Fibroblast of gingiva (primary cell): ENCODE measurements around the gene ACP1.

ENCODE experiments used
- DNase-seq: peaks from one replicate; pipeline ENCODE4 v3.0.0-alpha.2; 2011; ENCODE audit warnings: low read depth

ACP1 gene

GRCh38 chr2:255195-255594 is 9.6 kb upstream of the ACP1 start:
- no peak for DNase-seq

GRCh38 chr2:256094-256493 is 8.7 kb upstream of the ACP1 start:
- DNase-seq, result no peak

GRCh38 chr2:257429-257828 is 7.3 kb upstream of the ACP1 start:
- DNase-seq, result no peak

- DNase-seq, result no peak
These were observed 6.9 kb upstream of the ACP1 start for GRCh38 chr2:257842-258241.

GRCh38 chr2:258933-259332 is 5.8 kb upstream of the ACP1 start:
- DNase-seq, result no peak

GRCh38 chr2:259789-260331 is 4.9 kb upstream of the ACP1 start:
- no peak for DNase-seq

- DNase-seq, result no peak
These were observed 4.1 kb upstream of the ACP1 start for GRCh38 chr2:260507-261161.

GRCh38 chr2:262117-262516 is 2.6 kb upstream of the ACP1 start:
- no peak for DNase-seq

GRCh38 chr2:263022-263738 is 1.6 kb upstream of the ACP1 start:
- no peak for DNase-seq

GRCh38 chr2:263774-264492 is 814 bp upstream of the ACP1 start, which contains the start of gene SH3YL1:
TSS of gene SH3YL1 (minus strand) at chr2:264032. CDS start at chr2:263984, 48 bp downstream.
- no peak for DNase-seq

- DNase-seq, result no peak
These were observed 3.6 kb downstream of the ACP1 start for GRCh38 chr2:268323-268722.

GRCh38 chr2:269356-270030 is 4.7 kb downstream of the ACP1 start:
- no peak for DNase-seq

GRCh38 chr2:270861-271260 is 6.1 kb downstream of the ACP1 start:
- DNase-seq, result no peak

GRCh38 chr2:271917-272316 is 7.2 kb downstream of the ACP1 start:
- no peak for DNase-seq

- DNase-seq, result no peak
These were observed 8.6 kb downstream of the ACP1 start for GRCh38 chr2:273333-273732.

- DNase-seq, result no peak
These were observed 9.8 kb downstream of the ACP1 start for GRCh38 chr2:274503-274902.

GRCh38 chr2:275466-275865 is 10.7 kb downstream of the ACP1 start:
- DNase-seq, result no peak

GRCh38 chr2:278312-278926 is 13.7 kb downstream of the ACP1 start:
- no peak for DNase-seq

- DNase-seq, result peak; percentile 30
These were observed 14.2 kb downstream of the ACP1 start for GRCh38 chr2:278927-279320.

GRCh38 chr2:279366-279765 is 14.6 kb downstream of the ACP1 start:
- no peak for DNase-seq

GRCh38 chr2:279956-280649 is 15.4 kb downstream of the ACP1 start:
- no peak for DNase-seq
